Activated effector memory CD4-positive, alpha-beta T cell treated with anti-CD3 and anti-CD28 coated beads, Interleukin-2, amount 50 U/mL, for 16 hours (primary cell): ENCODE measurements around the gene ZNF808.
"Not testable (repeated sequence)": the region's sequence is repeated elsewhere in the genome, so short reads cannot be mapped to it uniquely, and the experiment has no call there.

Experiments used
- DNase-seq: peaks from one replicate; pipeline ENCODE4 v3.0.0-alpha.2; 2020

The ZNF808 gene

GRCh38 chr19:52538815-52539214 is 11.3 kb downstream of the ZNF808 start:
- not testable (repeated sequence) for DNase-seq

- not testable (repeated sequence) for DNase-seq
These were observed 13.7 kb downstream of the ZNF808 start for GRCh38 chr19:52541176-52541575.

DNA sequence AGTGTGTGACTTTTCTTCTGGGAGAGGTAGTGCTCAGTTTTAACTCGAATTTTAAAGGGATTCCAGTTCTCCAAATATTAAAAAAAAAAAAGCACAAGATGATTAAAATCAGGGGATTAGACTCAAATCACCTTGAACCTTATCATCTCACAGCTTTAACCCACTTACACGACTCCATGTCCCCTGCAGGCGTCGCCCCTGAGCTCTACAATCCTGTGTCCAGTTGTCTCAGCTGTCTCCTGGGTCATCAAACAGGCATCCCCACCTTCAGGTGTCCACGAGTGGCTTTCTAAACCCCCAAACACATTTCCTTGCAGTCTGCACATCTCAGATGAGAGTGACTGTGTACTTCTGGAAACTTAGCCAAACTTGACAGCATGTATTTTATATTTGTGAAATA is 14.1 kb downstream of the ZNF808 start:
- no peak for DNase-seq

- not testable (repeated sequence) for DNase-seq
These were observed 15.1 kb downstream of the ZNF808 start for GRCh38 chr19:52542541-52542940.

DNA sequence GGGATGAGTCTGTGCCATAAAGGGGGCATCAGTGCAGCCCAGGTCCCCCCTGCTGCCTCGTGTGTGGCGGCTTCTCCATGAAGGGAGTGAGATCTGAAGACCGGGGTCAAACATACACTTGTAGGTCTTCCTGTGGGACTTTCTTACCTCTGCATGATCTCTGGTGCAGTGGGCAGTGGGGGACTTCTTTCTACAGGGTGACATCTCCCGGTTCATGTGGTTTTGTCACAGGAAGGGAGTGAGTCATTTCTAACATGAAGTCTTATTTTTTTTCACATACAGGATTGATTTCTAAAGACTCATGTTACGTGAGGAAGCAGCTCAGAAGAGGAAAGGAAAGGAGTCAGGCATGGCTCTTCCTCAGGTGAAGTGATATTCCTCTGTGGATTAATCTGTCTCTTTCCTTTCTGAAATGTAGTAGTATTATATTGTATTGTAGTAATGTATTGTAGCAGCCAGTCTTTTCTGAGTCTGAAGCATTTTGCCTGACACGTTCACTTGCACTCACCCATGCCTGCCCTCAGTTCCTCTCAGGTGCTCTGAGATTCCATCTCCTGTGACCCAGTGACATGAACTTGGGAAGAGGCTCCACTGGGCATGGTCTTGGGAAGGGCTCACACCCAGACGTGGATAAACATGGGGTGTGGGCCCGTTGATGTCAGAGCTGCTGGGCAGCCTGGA is 15.7 kb downstream of the ZNF808 start:
- peak; percentile 64 for DNase-seq

DNA sequence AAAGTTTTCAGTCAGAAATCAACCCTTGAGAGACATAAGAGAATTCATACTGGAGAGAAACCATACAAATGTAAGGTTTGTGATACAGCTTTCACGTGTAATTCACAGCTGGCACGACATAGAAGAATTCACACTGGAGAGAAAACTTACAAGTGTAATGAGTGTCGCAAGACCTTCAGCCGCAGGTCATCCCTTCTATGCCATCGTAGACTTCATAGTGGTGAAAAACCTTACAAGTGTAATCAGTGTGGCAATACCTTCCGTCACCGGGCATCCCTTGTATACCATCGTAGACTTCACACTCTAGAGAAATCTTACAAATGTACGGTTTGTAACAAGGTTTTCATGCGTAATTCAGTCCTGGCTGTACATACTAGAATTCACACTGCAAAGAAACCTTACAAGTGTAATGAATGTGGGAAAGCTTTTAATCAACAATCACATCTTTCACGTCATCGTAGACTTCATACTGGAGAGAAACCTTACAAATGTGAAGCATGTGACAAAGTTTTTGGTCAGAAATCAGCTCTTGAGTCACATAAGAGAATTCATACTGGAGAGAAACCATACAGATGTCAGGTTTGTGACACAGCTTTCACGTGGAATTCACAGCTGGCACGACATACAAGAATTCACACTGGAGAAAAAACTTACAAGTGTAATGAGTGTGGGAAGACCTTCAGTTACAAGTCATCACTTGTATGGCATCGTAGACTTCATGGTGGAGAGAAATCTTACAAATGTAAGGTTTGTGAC is 26.9 kb downstream of the ZNF808 start:
- DNase-seq: no peak

GRCh38 chr19:52557231-52557995 is 29.9 kb downstream of the ZNF808 start:
- no peak for DNase-seq

GRCh38 chr19:52558732-52559445 is 31.4 kb downstream of the ZNF808 start:
- not testable (repeated sequence) for DNase-seq

DNA sequence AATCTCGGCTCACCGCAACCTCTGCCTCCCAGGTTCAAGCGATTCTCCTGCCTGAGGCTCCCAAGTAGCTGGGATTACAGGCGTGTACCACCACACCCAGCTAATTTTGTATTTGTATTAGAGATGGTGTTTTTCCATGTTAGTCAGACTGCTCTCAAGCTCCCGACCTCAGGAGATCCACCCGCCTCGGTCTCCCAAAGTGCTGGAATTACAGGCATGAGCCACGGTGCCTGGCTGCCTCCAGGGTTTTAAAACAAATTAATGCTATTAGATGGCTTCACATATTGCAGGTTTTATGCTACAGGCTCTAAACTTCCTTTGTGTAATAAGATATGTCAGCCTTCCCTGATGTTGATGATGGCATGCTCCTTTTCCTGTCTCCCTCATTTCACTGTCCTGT is 34.1 kb downstream of the ZNF808 start:
- not testable (repeated sequence) for DNase-seq

DNA sequence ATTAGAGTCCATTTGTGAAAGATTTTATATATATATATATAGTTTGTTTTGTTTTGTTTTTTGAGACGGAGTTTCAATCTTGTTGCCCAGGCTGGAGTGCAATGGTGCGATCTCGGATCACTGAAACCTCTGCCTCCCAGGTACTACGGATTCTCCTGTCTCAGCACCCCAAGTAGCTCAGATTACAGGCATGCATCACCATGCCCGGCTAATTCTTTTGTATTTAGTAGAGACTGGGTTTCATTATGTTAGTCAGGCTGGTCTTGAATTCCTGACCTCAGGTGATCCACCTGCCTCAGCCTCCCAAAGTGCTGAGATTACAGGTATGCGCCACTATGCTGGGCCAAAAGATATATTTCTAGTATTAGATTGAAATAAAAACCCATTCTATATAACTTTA is 38.7 kb downstream of the ZNF808 start:
- DNase-seq: no peak

DNA sequence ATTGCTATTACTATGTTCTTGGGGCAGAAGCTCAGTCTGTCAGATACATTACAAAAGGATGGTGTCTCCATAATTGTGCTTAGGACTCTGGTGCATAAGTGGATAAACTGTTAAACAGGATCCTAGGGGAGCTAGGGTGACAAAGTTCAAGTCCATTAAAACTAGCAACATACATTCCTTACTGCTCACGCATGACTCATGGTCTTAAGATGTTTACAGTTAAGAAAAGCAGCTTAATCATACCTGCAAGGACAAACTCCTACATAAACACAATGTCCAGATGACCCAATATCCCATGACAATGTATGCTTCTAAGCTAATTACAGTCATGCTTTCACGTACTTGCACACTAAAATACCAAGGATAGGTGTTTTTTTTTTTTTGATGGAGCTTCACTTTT is 39.1 kb downstream of the ZNF808 start:
- DNase-seq: no peak

DNA sequence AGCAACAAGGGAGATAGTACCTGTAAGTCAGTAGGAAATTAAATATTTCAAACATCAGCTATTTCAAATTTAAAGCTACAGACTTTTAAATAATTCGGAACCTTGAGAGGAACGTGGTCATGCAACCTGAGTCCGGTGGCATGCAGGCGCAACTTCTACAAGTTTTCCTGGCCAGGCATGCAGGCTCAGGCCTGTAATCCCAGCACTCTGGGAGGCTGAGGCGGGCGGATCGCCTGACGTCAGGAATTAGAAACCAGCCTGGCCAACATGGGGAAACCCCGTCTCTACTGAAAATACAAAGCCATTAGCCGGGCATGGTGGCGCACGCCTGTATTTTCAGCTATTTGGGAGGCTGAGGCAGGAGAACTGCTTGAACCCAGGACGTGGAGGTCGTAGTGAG is 40.5 kb downstream of the ZNF808 start:
- no peak for DNase-seq

GRCh38 chr19:52569638-52569999 is 42.2 kb downstream of the ZNF808 start:
- DNase-seq: not testable (repeated sequence)

- DNase-seq: peak; percentile 98
These were observed 42.8 kb downstream of the ZNF808 start, which contains the start of gene ZNF701 for GRCh38 chr19:52570000-52570861. ZNF701 (plus strand) TSS chr19:52570287; CDS start chr19:52574148, 3,861 bp downstream.

DNA sequence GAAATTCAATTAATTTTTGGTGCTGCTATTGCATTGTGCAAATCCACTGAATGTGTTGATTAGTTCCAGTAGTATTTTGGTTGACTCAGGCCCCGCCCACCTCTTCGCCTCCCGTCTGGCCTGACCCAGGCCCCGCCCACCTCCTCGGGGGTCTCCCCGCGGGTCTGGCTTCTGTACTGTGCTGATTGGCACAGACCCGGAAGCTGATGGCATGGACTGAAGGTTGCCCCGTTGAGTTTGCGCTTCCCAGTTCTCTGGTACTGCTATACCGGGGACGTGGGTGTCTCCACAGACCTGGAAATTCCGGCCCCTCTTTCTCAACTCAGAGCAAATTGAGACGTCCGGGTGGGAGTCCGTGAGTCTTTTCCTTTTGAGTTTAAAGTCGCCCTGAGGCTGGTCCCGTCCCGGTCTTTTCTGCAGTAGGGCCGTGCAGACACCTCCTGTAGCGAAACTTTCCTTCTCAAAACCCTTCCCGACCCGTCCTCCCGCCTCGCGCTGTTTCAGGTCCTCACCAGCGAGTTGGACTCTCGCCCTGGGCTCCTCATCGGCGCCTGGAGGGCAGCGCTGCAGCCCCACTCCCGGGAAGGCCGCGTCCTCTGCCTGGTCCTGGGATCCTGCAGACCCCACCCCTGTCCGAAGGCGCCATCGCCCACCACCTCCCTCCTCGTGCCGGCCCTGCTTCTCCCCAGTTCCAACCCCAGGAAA is 57.4 kb downstream of the ZNF808 start:
- DNase-seq: no peak

GRCh38 chr19:52585604-52586003 is 58.1 kb downstream of the ZNF808 start:
- no peak for DNase-seq

GRCh38 chr19:52590728-52591127 is 63.3 kb downstream of the ZNF808 start:
- no peak for DNase-seq

- no peak for DNase-seq
These were observed 64.8 kb downstream of the ZNF808 start for GRCh38 chr19:52592301-52592700.

DNA sequence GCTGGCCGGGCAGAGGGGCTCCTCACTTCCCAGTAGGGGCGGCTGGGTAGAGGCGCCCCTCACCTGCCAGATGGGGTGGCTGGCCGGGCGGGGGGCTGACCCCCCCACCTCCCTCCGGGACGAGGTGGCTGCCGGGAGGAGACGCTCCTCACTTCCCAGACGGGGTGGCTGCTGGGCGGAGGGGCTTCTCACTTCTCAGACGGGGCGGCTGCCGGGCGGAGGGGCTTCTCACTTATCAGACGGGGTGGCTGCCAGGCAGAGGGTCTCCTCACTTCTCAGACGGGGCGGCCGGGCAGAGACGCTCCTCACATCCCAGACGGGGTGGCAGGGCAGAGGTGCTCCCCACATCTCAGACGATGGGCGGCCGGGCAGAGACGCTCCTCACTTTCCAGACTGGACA is 66.0 kb downstream of the ZNF808 start:
- peak; percentile 49 for DNase-seq

DNA sequence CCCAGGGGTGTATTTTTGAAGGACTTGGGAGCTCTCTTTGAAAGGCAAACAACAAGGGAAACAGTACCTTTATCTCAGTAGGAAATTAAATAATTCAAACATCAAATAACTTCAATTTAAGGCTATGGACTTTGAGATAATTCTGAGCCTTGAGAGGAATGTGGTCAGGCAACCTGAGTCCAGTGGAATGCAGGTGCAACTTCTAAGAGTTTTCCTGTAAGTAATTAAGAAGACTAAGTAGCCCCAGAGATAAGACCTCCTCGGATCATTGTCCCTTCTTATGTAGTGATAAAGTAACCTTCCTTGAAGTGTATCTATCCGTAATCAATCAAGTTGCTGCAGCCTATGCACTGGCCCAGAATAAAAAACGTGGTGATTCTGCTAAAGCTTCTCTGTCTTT is 71.8 kb downstream of the ZNF808 start:
- DNase-seq: no peak

DNA sequence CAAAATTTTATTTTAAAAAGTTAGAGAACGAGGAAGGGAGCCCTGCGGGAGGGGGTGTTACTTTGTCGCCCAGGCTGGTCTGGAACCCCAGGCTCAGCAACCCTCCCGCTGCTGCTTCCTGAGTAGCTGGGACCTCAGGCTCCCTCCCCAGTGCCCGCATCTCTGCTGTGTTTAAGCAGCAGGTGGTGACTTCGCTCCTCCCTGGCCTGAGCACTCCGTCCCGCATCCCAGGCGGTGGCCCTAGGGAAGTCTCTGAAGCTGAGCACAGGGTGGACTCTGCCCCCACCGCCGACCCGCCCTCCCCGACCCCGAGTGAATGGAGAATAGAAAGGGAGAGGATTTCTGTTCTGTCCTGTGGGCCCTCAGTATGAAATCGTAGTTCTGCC is 73.2 kb downstream of the ZNF808 start:
- peak; percentile 63 for DNase-seq
